Hepatocyte (in vitro differentiated cells): ENCODE measurements around the gene CHCHD5.

Experiments used
- EZH2 ChIP-seq: fragments of 200-600 bp; sonication (generic); IDR thresholded peaks from 2 replicates; pipeline ENCODE4 v1.6.1; 2016; ENCODE audit warnings: antibody characterized with exemption, mild to moderate bottlenecking, borderline replicate concordance
- EZH2phosphoT487 ChIP-seq: fragments of 200-600 bp; sonication (generic); IDR thresholded peaks from one replicate; pipeline ENCODE4 v1.6.1; 2018; ENCODE audit warnings: antibody characterized with exemption, mild to moderate bottlenecking, low read depth, moderate library complexity; ENCODE audit not compliant: unreplicated experiment, severe bottlenecking
- TF ChIP-seq, protein P1 (sequence below): fragments of 200-600 bp; sonication (generic); IDR thresholded peaks from 2 replicates; pipeline ENCODE4 v1.5.1; 2016; ENCODE audit warnings: antibody characterized with exemption, mild to moderate bottlenecking; ENCODE audit not compliant: poor library complexity

DNA sequence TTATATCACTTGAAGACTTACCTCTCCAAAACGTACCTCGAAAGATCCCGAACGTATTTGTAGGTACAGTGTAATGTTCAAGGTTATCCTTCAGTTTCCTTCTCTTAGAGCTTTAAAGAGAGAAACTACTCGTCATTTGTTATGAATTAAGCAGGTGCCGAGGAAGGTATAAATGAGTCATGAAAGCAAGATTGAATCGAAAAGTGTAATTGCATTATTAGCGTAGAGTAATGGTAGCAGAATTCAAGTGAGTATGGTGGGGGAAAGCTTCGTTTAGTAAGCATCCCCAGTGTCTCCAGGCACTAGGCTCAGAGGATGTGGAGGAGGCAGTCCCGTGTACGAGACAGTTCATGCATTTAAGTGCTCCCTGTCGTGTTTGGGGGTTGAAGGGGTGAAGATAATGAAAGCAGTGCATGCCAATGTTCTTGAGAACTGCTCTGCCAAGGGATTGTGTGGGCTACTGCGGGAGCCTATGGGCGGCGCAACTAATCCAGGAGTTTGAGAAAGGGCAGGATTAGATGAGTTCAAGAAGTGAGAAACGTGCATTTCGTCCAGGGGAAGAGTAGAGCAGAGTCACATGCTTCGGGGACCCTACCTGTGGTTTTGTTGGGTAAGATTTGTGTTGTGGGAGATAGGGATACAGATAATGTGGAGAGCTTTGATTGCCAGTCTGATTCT, 41.3 kb upstream of the CHCHD5 start:
- TF ChIP-seq, protein P1, sequence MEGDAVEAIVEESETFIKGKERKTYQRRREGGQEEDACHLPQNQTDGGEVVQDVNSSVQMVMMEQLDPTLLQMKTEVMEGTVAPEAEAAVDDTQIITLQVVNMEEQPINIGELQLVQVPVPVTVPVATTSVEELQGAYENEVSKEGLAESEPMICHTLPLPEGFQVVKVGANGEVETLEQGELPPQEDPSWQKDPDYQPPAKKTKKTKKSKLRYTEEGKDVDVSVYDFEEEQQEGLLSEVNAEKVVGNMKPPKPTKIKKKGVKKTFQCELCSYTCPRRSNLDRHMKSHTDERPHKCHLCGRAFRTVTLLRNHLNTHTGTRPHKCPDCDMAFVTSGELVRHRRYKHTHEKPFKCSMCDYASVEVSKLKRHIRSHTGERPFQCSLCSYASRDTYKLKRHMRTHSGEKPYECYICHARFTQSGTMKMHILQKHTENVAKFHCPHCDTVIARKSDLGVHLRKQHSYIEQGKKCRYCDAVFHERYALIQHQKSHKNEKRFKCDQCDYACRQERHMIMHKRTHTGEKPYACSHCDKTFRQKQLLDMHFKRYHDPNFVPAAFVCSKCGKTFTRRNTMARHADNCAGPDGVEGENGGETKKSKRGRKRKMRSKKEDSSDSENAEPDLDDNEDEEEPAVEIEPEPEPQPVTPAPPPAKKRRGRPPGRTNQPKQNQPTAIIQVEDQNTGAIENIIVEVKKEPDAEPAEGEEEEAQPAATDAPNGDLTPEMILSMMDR: no peak
- TF ChIP-seq EZH2phosphoT487 (no peak), EZH2 (no peak)
